Right atrium auricular region (tissue), 2 donors: ENCODE measurements around the gene REEP3. TPM values are rescaled to one million over a fixed set of nuclear protein-coding genes. Genes with fewer than 3 reads are reported as not detected.

Source experiments
- DNase-seq: peaks from one replicate; pipeline ENCODE4 v3.0.0-alpha.2; 2019; ENCODE audit warnings: low spot score
- H3K27ac ChIP-seq, 2 donors: fragments of 200-600 bp; sonication (generic); 1 replicate in 1 of 2; 2 replicates in 1 of 2; pipeline ENCODE4 v1.5.1; 2016 to 2019
- H3K27me3 ChIP-seq, 2 donors: fragments of 200-600 bp; sonication (generic); one replicate each; pipeline versions ENCODE4 v1.5.1 to v1.6.0; 2017 to 2019
- H3K36me3 ChIP-seq: fragments of 200-600 bp; sonication (generic); one replicate; pipeline ENCODE4 v1.5.1; 2016
- H3K4me1 ChIP-seq, 2 donors: fragments of 200-600 bp; sonication (generic); one replicate each; pipeline versions ENCODE4 v1.5.1 to v1.6.0; 2017 to 2019
- H3K4me3 ChIP-seq, 2 donors: fragments of 200-600 bp; sonication (generic); 1 replicate in 1 of 2; 2 replicates in 1 of 2; pipeline ENCODE4 v1.5.1; 2017 to 2019; ENCODE audit warnings: mild to moderate bottlenecking in 1 of 2, moderate library complexity in 1 of 2
- H3K9me3 ChIP-seq, 2 donors: fragments of 200-600 bp; sonication (generic); one replicate each; pipeline ENCODE4 v1.5.1; 2019
- CTCF ChIP-seq, 2 donors: fragments of 200-600 bp; sonication (generic); IDR thresholded peaks; one replicate each; pipeline ENCODE4 v1.5.1; 2019; ENCODE audit warnings: antibody characterized with exemption in 2 of 2
- total RNA-seq, 2 donors: library from RNA; depleted of rRNA; stranded (reverse); fragments of >200 nt; gene quantifications; one replicate each; pipeline ENCODE4 v1.1.0, GENCODE V29; 2016

The REEP3 gene
- 10 to 100 TPM; 41.4 to 42.7 TPM for total RNA-seq

GRCh38 chr10:63520500-63521415 lies at the start of gene REEP3:
TSS of gene REEP3 (plus strand) at chr10:63521401. CDS start at chr10:63521546, 145 bp downstream.
- no peaks in the 10 kb centered on the region for H3K27me3 ChIP-seq
- no peaks in the 10 kb centered on the region for H3K36me3 ChIP-seq
- H3K4me1 ChIP-seq, result peaks cover 0 to 53% of the 10 kb centered on the region in 2 donors
- no peak for TF ChIP-seq CTCF (IDR thresholded peaks at IDR 0.05)
- peak within 1 kb of the TSS; percentile 73 to 78 for H3K4me3 ChIP-seq
- DNase-seq, result no peak
- H3K27ac ChIP-seq, result peak within 1 kb of the TSS; percentile 96 to 99
- no peaks in the 10 kb centered on the region for H3K9me3 ChIP-seq

GRCh38 chr10:63474488-63474887 lies 46.7 kb upstream of the REEP3 start:
- no peak for DNase-seq
- H3K36me3 ChIP-seq, result no peaks in the 10 kb centered on the region
- H3K4me1 ChIP-seq, result no peaks in the 10 kb centered on the region
- TF ChIP-seq CTCF (IDR thresholded peaks at IDR 0.05), result no peak
- H3K4me3 ChIP-seq, result no peak overlapping the region
- no peak overlapping the region for H3K27ac ChIP-seq
- H3K27me3 ChIP-seq, result no peaks in the 10 kb centered on the region
- H3K9me3 ChIP-seq, result no peaks in the 10 kb centered on the region

GRCh38 chr10:63477927-63478326 lies 43.3 kb upstream of the REEP3 start:
- TF ChIP-seq CTCF (IDR thresholded peaks at IDR 0.05), result no peak
- H3K27me3 ChIP-seq, result no peaks in the 10 kb centered on the region
- no peak for DNase-seq
- H3K9me3 ChIP-seq, result no peaks in the 10 kb centered on the region
- no peak overlapping the region for H3K27ac ChIP-seq
- no peak overlapping the region for H3K4me3 ChIP-seq
- H3K4me1 ChIP-seq, result peaks cover 0 to 18% of the 10 kb centered on the region in 2 donors
- H3K36me3 ChIP-seq, result no peaks in the 10 kb centered on the region

GRCh38 chr10:63478564-63478963 lies 42.6 kb upstream of the REEP3 start:
- H3K36me3 ChIP-seq, result no peaks in the 10 kb centered on the region
- no peak overlapping the region for H3K4me3 ChIP-seq
- TF ChIP-seq CTCF (IDR thresholded peaks at IDR 0.05), result no peak
- H3K27me3 ChIP-seq, result no peaks in the 10 kb centered on the region
- H3K4me1 ChIP-seq, result peaks cover 0 to 18% of the 10 kb centered on the region in 2 donors
- H3K27ac ChIP-seq, result no peak overlapping the region
- no peaks in the 10 kb centered on the region for H3K9me3 ChIP-seq
- no peak for DNase-seq

GRCh38 chr10:63480237-63480636 lies 41.0 kb upstream of the REEP3 start:
- peaks cover 0 to 18% of the 10 kb centered on the region in 2 donors for H3K4me1 ChIP-seq
- no peaks in the 10 kb centered on the region for H3K27me3 ChIP-seq
- H3K4me3 ChIP-seq, result no peak overlapping the region
- no peak for DNase-seq
- TF ChIP-seq CTCF (IDR thresholded peaks at IDR 0.05), result no peak
- no peaks in the 10 kb centered on the region for H3K36me3 ChIP-seq
- H3K27ac ChIP-seq, result no peak overlapping the region
- H3K9me3 ChIP-seq, result no peaks in the 10 kb centered on the region
